Stimulated activated CD4-positive, alpha-beta T cell treated with anti-CD3 and anti-CD28 coated beads, Interleukin-2, amount 100 ng/mL, for 24 hours (primary cell): Measurements from ENCODE around the gene ZBTB5.
"Not testable (repeated sequence)": the region's sequence is repeated elsewhere in the genome, so short reads cannot be mapped to it uniquely, and the experiment has no call there.

ENCODE experiments used
- DNase-seq, 2 donors: peaks; one replicate each; pipeline ENCODE4 v3.0.0-alpha.2; 2020

ZBTB5 gene

GRCh38 chr9:37485389-37486255 lies 20.4 kb upstream of the ZBTB5 start, which contains the start of gene POLR1E:
Gene POLR1E, plus strand, starts transcription at chr9:37485948. Its CDS starts 100 bp downstream, at chr9:37486048.
- DNase-seq: peak; percentile 96 to 98

GRCh38 chr9:37480759-37481158 lies 15.5 kb upstream of the ZBTB5 start:
- DNase-seq: no peak

GRCh38 chr9:37477987-37478619 lies 12.9 kb upstream of the ZBTB5 start:
- DNase-seq: not testable (repeated sequence)

GRCh38 chr9:37477443-37477842 lies 12.2 kb upstream of the ZBTB5 start:
- DNase-seq: not testable (repeated sequence)

GRCh38 chr9:37476930-37477329 lies 11.7 kb upstream of the ZBTB5 start:
- DNase-seq: no peak

- no peak for DNase-seq
These were observed 9.2 kb upstream of the ZBTB5 start for GRCh38 chr9:37474438-37474837.

GRCh38 chr9:37473982-37474381 lies 8.7 kb upstream of the ZBTB5 start:
- not testable (repeated sequence) for DNase-seq

GRCh38 chr9:37471942-37472684 lies 6.9 kb upstream of the ZBTB5 start:
- no peak for DNase-seq

- no peak for DNase-seq
These were observed 3.4 kb upstream of the ZBTB5 start for GRCh38 chr9:37468620-37469019.

- DNase-seq: not testable (repeated sequence)
These were observed 2.3 kb upstream of the ZBTB5 start for GRCh38 chr9:37467530-37467929.

GRCh38 chr9:37466037-37466709 lies 923 bp upstream of the ZBTB5 start:
- DNase-seq: peak; percentile 41 to 52

GRCh38 chr9:37464426-37465248 lies 613 bp downstream of the ZBTB5 start:
- DNase-seq: peak in 1 of 2 donors; percentile 66

- no peak for DNase-seq
These were observed 1.2 kb downstream of the ZBTB5 start for GRCh38 chr9:37464006-37464405.

GRCh38 chr9:37456817-37457216 lies 8.4 kb downstream of the ZBTB5 start:
- no peak for DNase-seq

- DNase-seq: no peak
These were observed 9.2 kb downstream of the ZBTB5 start for GRCh38 chr9:37455884-37456647.

GRCh38 chr9:37454238-37454637 lies 11.0 kb downstream of the ZBTB5 start:
- no peak for DNase-seq

- DNase-seq: no peak
These were observed 11.4 kb downstream of the ZBTB5 start for GRCh38 chr9:37453827-37454226.

- no peak for DNase-seq
These were observed 12.6 kb downstream of the ZBTB5 start for GRCh38 chr9:37452611-37453010.

GRCh38 chr9:37451628-37452027 lies 13.6 kb downstream of the ZBTB5 start:
- no peak for DNase-seq

GRCh38 chr9:37449862-37450632 lies 15.2 kb downstream of the ZBTB5 start:
- no peak for DNase-seq
